Measurements from ENCODE around the gene MMP24.
"Not testable (repeated sequence)": the region's sequence is repeated elsewhere in the genome, so short reads cannot be mapped to it uniquely, and the experiment has no call there.

MMP24 gene

GRCh38 chr20:35254448-35254999 is 28.0 kb downstream of the MMP24 start:
- H3K27ac ChIP-seq, result no peak overlapping the region
- no peak for TF ChIP-seq ZFX (IDR thresholded peaks at IDR 0.05)
- TF ChIP-seq, protein P1, sequence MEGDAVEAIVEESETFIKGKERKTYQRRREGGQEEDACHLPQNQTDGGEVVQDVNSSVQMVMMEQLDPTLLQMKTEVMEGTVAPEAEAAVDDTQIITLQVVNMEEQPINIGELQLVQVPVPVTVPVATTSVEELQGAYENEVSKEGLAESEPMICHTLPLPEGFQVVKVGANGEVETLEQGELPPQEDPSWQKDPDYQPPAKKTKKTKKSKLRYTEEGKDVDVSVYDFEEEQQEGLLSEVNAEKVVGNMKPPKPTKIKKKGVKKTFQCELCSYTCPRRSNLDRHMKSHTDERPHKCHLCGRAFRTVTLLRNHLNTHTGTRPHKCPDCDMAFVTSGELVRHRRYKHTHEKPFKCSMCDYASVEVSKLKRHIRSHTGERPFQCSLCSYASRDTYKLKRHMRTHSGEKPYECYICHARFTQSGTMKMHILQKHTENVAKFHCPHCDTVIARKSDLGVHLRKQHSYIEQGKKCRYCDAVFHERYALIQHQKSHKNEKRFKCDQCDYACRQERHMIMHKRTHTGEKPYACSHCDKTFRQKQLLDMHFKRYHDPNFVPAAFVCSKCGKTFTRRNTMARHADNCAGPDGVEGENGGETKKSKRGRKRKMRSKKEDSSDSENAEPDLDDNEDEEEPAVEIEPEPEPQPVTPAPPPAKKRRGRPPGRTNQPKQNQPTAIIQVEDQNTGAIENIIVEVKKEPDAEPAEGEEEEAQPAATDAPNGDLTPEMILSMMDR (conservative IDR thresholded peaks at IDR 0.05), result no peak

DNA sequence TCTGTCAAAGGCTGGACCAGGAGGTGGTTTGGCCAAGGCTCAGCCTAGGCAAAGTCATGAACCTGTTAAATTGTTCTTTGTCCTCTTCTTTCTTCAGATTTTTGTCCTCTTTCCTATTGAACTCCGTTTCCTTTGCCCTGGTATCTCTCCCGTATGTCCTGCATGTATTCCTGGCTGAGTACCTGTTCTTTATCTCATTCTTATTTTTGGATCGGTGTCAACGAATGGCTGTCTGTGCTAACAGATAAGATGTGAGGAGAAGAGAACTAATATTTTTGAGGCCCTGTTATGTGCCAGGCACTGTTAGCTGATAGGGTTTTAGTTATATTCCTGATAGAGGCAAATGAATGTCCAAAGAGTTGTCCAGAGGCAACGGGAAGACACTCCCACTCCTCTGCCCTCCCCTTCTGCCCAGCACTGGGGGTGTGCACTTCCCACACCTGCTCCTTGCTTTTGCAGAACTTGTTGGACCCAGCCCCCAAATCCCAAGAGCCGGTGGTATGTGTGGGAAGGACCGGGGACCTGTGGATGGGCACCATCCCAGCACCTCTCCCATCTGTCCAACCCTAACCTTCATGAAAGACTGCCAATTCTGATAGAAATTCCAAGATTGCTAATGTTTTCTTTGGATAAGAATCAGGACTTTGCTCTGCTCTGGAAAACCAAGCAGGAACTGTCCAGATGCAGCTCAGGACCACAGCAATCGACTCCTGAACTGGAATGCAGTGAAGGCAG is 30.9 kb downstream of the MMP24 start:
- TF ChIP-seq, protein P1 (conservative IDR thresholded peaks at IDR 0.05), result no peak
- no peak for TF ChIP-seq ZFX (IDR thresholded peaks at IDR 0.05)
- peak overlapping the region; percentile 18; the same call in 1 of the 2 replicates for H3K27ac ChIP-seq

GRCh38 chr20:35260426-35260825 is 33.9 kb downstream of the MMP24 start:
- TF ChIP-seq ZFX (IDR thresholded peaks at IDR 0.05), result no peak
- TF ChIP-seq, protein P1 (conservative IDR thresholded peaks at IDR 0.05), result no peak
- no peak overlapping the region for H3K27ac ChIP-seq

DNA sequence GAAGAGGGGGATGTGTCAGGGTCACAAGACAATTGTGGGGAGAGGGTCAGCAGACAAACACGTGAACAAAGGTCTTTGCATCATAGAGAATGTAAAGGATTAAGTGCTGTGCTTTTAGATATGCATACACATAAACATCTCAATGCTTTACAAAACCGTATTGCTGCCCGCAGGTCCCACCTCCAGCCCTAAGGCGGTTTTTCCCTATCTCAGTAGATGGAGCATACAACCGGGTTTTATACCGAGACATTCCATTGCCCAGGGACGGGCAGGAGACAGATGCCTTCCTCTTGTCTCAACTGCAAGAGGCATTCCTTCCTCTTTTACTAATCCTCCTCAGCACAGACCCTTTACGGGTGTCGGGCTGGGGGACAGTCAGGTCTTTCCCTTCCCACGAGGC is 35.8 kb downstream of the MMP24 start:
- not testable (repeated sequence) for H3K27ac ChIP-seq

DNA sequence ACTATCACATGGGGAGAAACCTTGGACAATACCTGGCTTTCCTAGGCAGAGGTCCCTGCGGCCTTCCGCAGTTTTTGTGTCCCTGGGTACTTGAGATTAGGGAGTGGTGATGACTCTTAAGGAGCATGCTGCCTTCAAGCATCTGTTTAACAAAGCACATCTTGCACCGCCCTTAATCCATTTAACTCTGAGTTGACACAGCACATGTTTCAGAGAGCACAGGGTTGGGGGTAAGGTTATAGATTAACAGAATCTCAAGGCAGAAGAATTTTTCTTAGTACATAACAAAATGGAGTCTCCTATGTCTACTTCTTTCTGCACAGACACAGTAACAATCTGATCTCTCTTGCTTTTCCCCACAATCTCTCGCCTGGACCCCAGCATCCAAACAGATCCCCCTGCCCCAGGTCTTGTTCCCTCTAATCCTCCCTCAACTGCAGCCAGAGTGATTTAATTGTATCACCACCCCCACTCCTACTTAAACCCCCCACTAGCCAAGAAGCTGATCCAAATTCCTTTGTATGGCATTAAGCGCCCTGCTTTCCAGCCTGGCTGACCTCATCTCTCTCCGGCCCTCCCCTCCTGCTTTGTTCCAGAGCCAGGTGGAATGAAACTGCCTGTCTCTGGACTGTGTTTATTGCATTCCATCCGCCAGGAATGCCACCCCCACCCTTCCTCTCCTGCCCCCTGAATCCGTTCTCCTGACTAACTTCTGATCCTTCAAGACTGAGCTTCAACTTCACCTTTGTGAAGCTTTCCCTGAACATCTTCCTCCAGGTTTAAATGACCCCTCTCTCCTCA is 36.4 kb downstream of the MMP24 start:
- peak overlapping the region; percentile 46 for H3K27ac ChIP-seq

- TF ChIP-seq, protein P1 (conservative IDR thresholded peaks at IDR 0.05), result no peak
- no peak for TF ChIP-seq ZFX (IDR thresholded peaks at IDR 0.05)
- H3K27ac ChIP-seq, result peak overlapping the region; percentile 46
Observed at GRCh38 chr20:35263532-35264341, 37.2 kb downstream of the MMP24 start.

GRCh38 chr20:35264755-35265154 is 38.3 kb downstream of the MMP24 start:
- H3K27ac ChIP-seq, result no peak overlapping the region
- TF ChIP-seq, protein P1 (conservative IDR thresholded peaks at IDR 0.05), result no peak
- TF ChIP-seq ZFX (IDR thresholded peaks at IDR 0.05), result no peak

GRCh38 chr20:35267092-35267491 is 40.6 kb downstream of the MMP24 start:
- no peak overlapping the region for H3K27ac ChIP-seq
- TF ChIP-seq, protein P1 (conservative IDR thresholded peaks at IDR 0.05), result no peak
- no peak for TF ChIP-seq ZFX (IDR thresholded peaks at IDR 0.05)
